ENCODE results near the gene EFCAB7. TPM values are rescaled to one million over a fixed set of nuclear protein-coding genes. Genes with fewer than 3 reads are reported as not detected.

Gene EFCAB7, protein sequence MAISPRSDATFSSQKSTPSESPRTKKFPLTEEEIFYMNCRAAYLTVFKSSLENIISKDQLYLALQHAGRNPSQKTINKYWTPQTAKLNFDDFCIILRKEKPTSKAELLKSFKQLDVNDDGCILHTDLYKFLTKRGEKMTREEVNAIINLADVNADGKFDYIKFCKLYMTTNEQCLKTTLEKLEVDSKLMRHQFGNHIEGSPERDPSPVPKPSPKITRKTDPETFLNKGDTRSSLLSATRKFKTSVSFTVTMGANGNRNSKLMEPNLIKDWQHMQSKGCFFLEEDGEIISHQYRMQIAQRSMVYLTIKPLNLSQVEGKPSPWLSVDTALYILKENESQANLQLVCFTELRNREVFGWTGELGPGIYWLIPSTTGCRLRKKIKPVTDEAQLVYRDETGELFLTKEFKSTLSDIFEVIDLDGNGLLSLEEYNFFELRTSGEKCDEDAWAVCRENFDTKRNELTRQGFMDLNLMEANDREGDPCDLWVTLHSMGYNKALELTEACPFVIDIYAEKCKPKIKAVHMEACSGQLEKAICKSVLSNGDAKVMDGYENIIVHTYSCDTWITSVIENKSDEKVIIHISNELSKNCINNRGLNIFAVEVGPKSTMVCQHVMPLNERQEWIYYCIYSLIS
- total RNA-seq (13.1 TPM), polyA plus RNA-seq (1 to 10 TPM; 2.9 to 7.1 (median 4.1) TPM)

DNA sequence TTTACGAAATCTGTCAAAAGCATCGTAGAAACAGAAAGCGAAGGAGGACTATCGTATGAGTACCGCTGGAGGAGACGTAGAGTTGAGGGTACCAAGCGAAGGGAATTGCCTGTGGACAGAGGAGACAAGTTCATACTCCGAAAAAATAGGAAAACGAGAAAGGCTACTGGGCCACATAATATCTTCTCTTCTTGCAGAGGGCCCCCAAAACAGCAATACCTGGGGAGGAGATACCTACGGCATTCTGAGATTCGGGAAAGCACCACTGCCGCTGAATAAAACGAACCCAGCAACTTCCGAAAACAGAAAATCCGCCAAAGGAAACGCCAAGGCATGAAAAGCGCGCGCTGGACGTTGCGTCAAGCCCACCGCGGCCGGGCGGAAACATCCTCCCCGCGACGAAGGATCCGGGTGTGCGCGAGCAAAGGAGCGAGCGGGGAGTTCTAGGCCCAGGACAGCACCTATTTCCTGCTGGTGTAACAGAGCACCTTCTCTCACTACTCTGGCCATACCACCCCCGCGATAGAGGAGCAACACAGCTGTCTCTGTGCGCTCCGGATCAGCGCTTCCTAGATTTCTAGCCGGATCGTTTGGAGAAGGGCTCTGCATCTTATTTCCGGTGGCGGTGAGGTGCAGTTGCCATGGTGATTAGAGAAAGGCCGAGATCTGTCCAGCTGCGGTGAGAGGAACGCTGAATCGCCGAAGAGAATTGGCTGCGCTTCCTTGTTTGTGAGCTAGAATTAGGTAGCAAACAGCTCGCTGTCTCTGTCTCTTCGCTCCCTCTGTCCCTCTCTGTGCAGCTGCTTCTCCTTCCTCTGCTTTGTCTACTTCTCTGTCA, at the start of gene EFCAB7, which contains the start of gene ITGB3BP:
Gene EFCAB7 (plus strand): TSS at position 635 of the 838 bp plus-strand sequence. CDS start 2,048 bp downstream, outside the sequence.
Gene ITGB3BP (minus strand): TSS at position 335 of the 838 bp plus-strand sequence. CDS start 92 bp downstream, at position 243.
- peak within 1 kb of the TSS; percentile 82 for H3K27ac ChIP-seq (ENCODE audit: insufficient read depth, low read length, poor library complexity, severe bottlenecking)
- Mint-ChIP-seq H3K9me3 (no peaks in the 10 kb centered on the region), H3K4me1 (peaks cover 26 to 38% (median 38%) of the 10 kb centered on the region in 4 donors), H3K27ac (peak within 1 kb of the TSS; percentile 84 to 97 (median 96)), H3K27me3 (no peaks in the 10 kb centered on the region), H3K36me3 (peaks cover 6% of the 10 kb centered on the region), H3K4me3 (peak within 1 kb of the TSS; percentile 91 to 99 (median 94))
- no peaks in the 10 kb centered on the region for H3K27me3 ChIP-seq (ENCODE audit: control insufficient read depth, insufficient read depth, low read length)
- H3K9me3 ChIP-seq (ENCODE audit: control insufficient read depth in 2 of 2, low read length in 2 of 2): no peaks in the 10 kb centered on the region
- H3K36me3 ChIP-seq (ENCODE audit: control insufficient read depth, insufficient read depth, low read length): peaks cover 10% of the 10 kb centered on the region
- peaks cover 17% of the 10 kb centered on the region for H3K4me1 ChIP-seq (ENCODE audit: control insufficient read depth, insufficient read depth, low read length, poor library complexity, severe bottlenecking)
- peak within 1 kb of the TSS; percentile 97 for H3K4me3 ChIP-seq (ENCODE audit: low read depth, low read length)
- DNase-seq: peak; percentile 62 to 91 (median 84)
- peak; percentile 89 for ATAC-seq (ENCODE audit: low read depth in 2 of 2)

DNA sequence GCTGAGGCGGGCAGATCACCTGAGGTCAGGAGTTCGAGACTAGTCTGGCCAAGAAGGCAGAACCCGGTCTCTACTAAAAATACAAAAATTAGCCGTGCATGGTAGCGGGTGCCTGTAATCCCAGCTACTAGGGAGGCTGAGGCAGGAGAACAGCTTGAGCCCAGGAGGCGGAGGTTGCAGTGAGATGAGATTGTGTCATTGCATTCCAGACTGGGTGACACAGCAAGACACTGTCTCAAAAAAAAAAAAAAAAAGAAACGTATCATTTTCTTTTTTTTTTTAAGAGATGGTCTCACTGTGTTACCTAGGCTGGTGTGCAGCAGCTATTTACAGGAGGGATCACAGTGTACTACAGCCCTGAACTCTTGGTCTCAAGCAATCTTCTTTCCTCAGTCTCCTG, 47.6 kb upstream of the EFCAB7 start:
- Mint-ChIP-seq H3K4me1 (peaks cover 0 to 10% (median under 1%) of the 10 kb centered on the region in 4 donors), H3K4me3 (no peak overlapping the region), H3K9me3 (peaks cover 0 to 2% (median 0%) of the 10 kb centered on the region in 7 donors), H3K27ac (no peak overlapping the region), H3K36me3 (peaks cover 8% of the 10 kb centered on the region), H3K27me3 (no peaks in the 10 kb centered on the region)
- DNase-seq (no peak), ATAC-seq (ENCODE audit: low read depth in 2 of 2) (no peak)
- Histone ChIP-seq H3K27me3 (ENCODE audit: control insufficient read depth, insufficient read depth, low read length) (no peaks in the 10 kb centered on the region), H3K9me3 (ENCODE audit: control insufficient read depth in 2 of 2, low read length in 2 of 2) (no peaks in the 10 kb centered on the region), H3K4me3 (ENCODE audit: low read depth, low read length) (no peak overlapping the region), H3K4me1 (ENCODE audit: control insufficient read depth, insufficient read depth, low read length, poor library complexity, severe bottlenecking) (no peaks in the 10 kb centered on the region), H3K36me3 (ENCODE audit: control insufficient read depth, insufficient read depth, low read length) (no peaks in the 10 kb centered on the region), H3K27ac (ENCODE audit: insufficient read depth, low read length, poor library complexity, severe bottlenecking) (no peak overlapping the region)

GRCh38 chr1:63480057-63480456, 43.3 kb upstream of the EFCAB7 start:
- Histone ChIP-seq H3K9me3 (ENCODE audit: control insufficient read depth in 2 of 2, low read length in 2 of 2) (no peaks in the 10 kb centered on the region), H3K27me3 (ENCODE audit: control insufficient read depth, insufficient read depth, low read length) (no peaks in the 10 kb centered on the region), H3K4me3 (ENCODE audit: low read depth, low read length) (no peak overlapping the region), H3K36me3 (ENCODE audit: control insufficient read depth, insufficient read depth, low read length) (no peaks in the 10 kb centered on the region), H3K27ac (ENCODE audit: insufficient read depth, low read length, poor library complexity, severe bottlenecking) (no peak overlapping the region), H3K4me1 (ENCODE audit: control insufficient read depth, insufficient read depth, low read length, poor library complexity, severe bottlenecking) (no peaks in the 10 kb centered on the region)
- Mint-ChIP-seq H3K4me3 (no peak overlapping the region), H3K4me1 (peaks cover 0 to 10% (median 0%) of the 10 kb centered on the region in 4 donors), H3K27ac (no peak overlapping the region), H3K27me3 (no peaks in the 10 kb centered on the region), H3K36me3 (peaks cover 5% of the 10 kb centered on the region), H3K9me3 (peaks cover 0 to 1% (median 0%) of the 10 kb centered on the region in 7 donors)
- DNase-seq: no peak
- ATAC-seq (ENCODE audit: low read depth in 2 of 2): no peak

DNA sequence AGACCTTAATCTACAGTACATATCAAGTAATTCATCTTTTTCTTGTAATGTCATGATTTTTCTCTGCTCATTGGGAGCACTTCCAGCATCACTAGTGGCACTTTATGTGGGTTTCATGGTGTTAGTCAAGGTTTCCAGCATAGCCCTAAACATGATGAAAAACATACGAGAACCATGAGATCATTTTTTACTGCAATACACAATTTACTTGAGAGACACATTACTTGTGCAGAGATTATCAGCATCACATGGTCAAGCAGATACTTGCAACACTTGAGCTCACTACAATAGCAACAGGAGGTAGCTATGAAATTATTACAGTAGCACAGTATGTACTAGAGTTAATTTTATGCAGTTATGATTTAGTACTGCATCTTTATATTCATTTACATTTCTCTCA, 36.7 kb upstream of the EFCAB7 start:
- Histone ChIP-seq H3K27ac (ENCODE audit: insufficient read depth, low read length, poor library complexity, severe bottlenecking) (no peak overlapping the region), H3K36me3 (ENCODE audit: control insufficient read depth, insufficient read depth, low read length) (no peaks in the 10 kb centered on the region), H3K4me3 (ENCODE audit: low read depth, low read length) (no peak overlapping the region), H3K4me1 (ENCODE audit: control insufficient read depth, insufficient read depth, low read length, poor library complexity, severe bottlenecking) (no peaks in the 10 kb centered on the region), H3K27me3 (ENCODE audit: control insufficient read depth, insufficient read depth, low read length) (no peaks in the 10 kb centered on the region), H3K9me3 (ENCODE audit: control insufficient read depth in 2 of 2, low read length in 2 of 2) (no peaks in the 10 kb centered on the region)
- ATAC-seq (ENCODE audit: low read depth in 2 of 2) (no peak), DNase-seq (no peak)
- H3K36me3 Mint-ChIP-seq: peaks cover 4% of the 10 kb centered on the region
- peaks cover 0 to 5% (median 2%) of the 10 kb centered on the region in 4 donors for H3K4me1 Mint-ChIP-seq
- H3K27me3 Mint-ChIP-seq: no peaks in the 10 kb centered on the region
- no peak overlapping the region for H3K27ac Mint-ChIP-seq
- no peak overlapping the region for H3K4me3 Mint-ChIP-seq
- peaks cover 0 to 1% (median 0%) of the 10 kb centered on the region in 7 donors for H3K9me3 Mint-ChIP-seq

DNA sequence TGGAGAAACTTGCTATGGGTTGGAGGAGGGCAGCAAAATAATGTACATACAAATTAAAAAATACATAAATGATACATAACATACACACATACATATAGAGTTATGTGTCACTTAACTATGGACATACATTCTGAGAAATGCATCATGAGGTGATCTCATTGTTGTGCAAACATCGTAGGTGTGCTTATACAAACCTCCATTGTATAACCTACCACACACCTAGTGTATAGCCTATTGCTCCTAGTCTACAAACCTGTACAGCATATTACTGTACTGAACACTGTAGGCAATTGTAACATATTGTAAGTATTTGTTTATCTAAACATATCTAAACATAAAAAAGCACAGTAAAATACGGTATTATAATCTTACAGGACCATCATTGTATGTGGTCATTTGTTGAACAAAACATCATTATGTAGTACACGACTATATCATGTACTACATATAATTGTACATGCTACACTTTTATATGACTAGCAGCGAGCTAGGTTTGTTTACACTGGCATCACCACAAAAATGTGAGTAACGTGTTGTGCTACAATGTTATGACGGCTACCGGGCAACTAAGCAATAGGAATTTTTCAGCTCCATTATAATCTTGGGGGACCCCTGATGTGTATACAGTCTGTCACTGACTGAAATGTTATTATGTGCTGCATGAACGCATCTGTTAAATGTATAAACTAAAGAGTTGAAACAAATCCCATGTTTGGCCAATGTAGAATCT, 35.8 kb upstream of the EFCAB7 start:
- Histone ChIP-seq H3K9me3 (ENCODE audit: control insufficient read depth in 2 of 2, low read length in 2 of 2) (no peaks in the 10 kb centered on the region), H3K27me3 (ENCODE audit: control insufficient read depth, insufficient read depth, low read length) (no peaks in the 10 kb centered on the region), H3K27ac (ENCODE audit: insufficient read depth, low read length, poor library complexity, severe bottlenecking) (no peak overlapping the region), H3K36me3 (ENCODE audit: control insufficient read depth, insufficient read depth, low read length) (no peaks in the 10 kb centered on the region), H3K4me3 (ENCODE audit: low read depth, low read length) (no peak overlapping the region), H3K4me1 (ENCODE audit: control insufficient read depth, insufficient read depth, low read length, poor library complexity, severe bottlenecking) (no peaks in the 10 kb centered on the region)
- H3K36me3 Mint-ChIP-seq: peaks cover 6% of the 10 kb centered on the region
- H3K9me3 Mint-ChIP-seq: peaks cover 0 to 1% (median 0%) of the 10 kb centered on the region in 7 donors
- H3K4me1 Mint-ChIP-seq: peaks cover 0 to 11% (median 3%) of the 10 kb centered on the region in 4 donors
- no peak overlapping the region for H3K4me3 Mint-ChIP-seq
- DNase-seq: no peak
- H3K27ac Mint-ChIP-seq: no peak overlapping the region
- no peaks in the 10 kb centered on the region for H3K27me3 Mint-ChIP-seq
- no peak for ATAC-seq (ENCODE audit: low read depth in 2 of 2)

GRCh38 chr1:63497577-63497976, 25.7 kb upstream of the EFCAB7 start:
- Mint-ChIP-seq H3K4me1 (peaks cover 10 to 22% (median 20%) of the 10 kb centered on the region in 4 donors), H3K4me3 (no peak overlapping the region), H3K27me3 (no peaks in the 10 kb centered on the region), H3K9me3 (peaks cover 0 to 8% (median 0%) of the 10 kb centered on the region in 7 donors), H3K27ac (no peak overlapping the region), H3K36me3 (peaks cover 17% of the 10 kb centered on the region)
- Histone ChIP-seq H3K9me3 (ENCODE audit: control insufficient read depth in 2 of 2, low read length in 2 of 2) (no peaks in the 10 kb centered on the region), H3K4me1 (ENCODE audit: control insufficient read depth, insufficient read depth, low read length, poor library complexity, severe bottlenecking) (no peaks in the 10 kb centered on the region), H3K4me3 (ENCODE audit: low read depth, low read length) (no peak overlapping the region), H3K27ac (ENCODE audit: insufficient read depth, low read length, poor library complexity, severe bottlenecking) (no peak overlapping the region), H3K27me3 (ENCODE audit: control insufficient read depth, insufficient read depth, low read length) (no peaks in the 10 kb centered on the region), H3K36me3 (ENCODE audit: control insufficient read depth, insufficient read depth, low read length) (no peaks in the 10 kb centered on the region)
- ATAC-seq (ENCODE audit: low read depth in 2 of 2) (no peak), DNase-seq (no peak)

GRCh38 chr1:63498106-63498505, 25.2 kb upstream of the EFCAB7 start:
- no peak overlapping the region for H3K4me3 Mint-ChIP-seq
- no peaks in the 10 kb centered on the region for H3K27me3 Mint-ChIP-seq
- H3K9me3 Mint-ChIP-seq: peaks cover 0 to 8% (median 0%) of the 10 kb centered on the region in 7 donors
- H3K36me3 Mint-ChIP-seq: peaks cover 16% of the 10 kb centered on the region
- H3K4me1 ChIP-seq (ENCODE audit: control insufficient read depth, insufficient read depth, low read length, poor library complexity, severe bottlenecking): no peaks in the 10 kb centered on the region
- H3K4me1 Mint-ChIP-seq: peaks cover 9 to 22% (median 19%) of the 10 kb centered on the region in 4 donors
- ATAC-seq (ENCODE audit: low read depth in 2 of 2) (no peak), DNase-seq (no peak)
- no peaks in the 10 kb centered on the region for H3K9me3 ChIP-seq (ENCODE audit: control insufficient read depth in 2 of 2, low read length in 2 of 2)
- no peak overlapping the region for H3K4me3 ChIP-seq (ENCODE audit: low read depth, low read length)
- no peak overlapping the region for H3K27ac Mint-ChIP-seq
- no peak overlapping the region for H3K27ac ChIP-seq (ENCODE audit: insufficient read depth, low read length, poor library complexity, severe bottlenecking)
- no peaks in the 10 kb centered on the region for H3K36me3 ChIP-seq (ENCODE audit: control insufficient read depth, insufficient read depth, low read length)
- H3K27me3 ChIP-seq (ENCODE audit: control insufficient read depth, insufficient read depth, low read length): no peaks in the 10 kb centered on the region
